ENCODE measurements around the gene PLEKHA5. TPM values are rescaled to one million over a fixed set of nuclear protein-coding genes. Genes with fewer than 3 reads are reported as not detected.

PLEKHA5 gene
- 85.0 TPM for total RNA-seq

DNA sequence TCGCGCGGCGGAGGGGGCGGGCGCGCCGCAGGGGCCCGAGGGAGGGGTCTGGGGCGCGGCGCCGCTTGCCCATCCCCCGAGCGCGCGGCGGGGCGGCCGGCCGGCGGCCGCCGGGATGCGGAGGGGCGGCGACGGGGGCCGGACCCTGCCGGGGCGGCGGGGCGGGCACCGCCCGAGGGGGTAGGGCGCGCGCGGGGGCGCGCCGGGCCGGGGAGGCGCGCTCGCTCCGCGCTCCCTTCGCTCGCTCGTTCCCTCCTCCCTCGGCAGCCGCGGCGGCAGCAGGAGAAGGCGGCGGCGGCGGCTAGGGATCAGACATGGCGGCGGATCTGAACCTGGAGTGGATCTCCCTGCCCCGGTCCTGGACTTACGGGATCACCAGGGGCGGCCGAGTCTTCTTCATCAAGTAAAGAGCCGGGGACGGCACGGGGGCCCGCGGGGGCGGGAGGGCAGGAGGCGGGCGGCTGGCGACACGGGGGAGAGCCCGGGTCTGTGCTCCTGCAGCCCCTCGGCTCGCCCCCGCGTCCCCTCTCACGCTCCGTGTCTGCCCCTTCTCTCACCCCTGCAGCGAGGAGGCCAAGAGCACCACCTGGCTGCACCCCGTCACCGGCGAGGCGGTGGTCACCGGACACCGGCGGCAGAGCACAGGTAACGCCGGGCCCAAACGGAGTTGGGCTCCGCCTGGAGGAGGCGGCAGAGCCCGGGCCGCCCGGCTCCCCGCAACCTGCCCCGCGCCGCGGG lies at the start of gene PLEKHA5:
TSS of gene PLEKHA5 (plus strand) at position 248 of the 738 bp plus-strand sequence. CDS start at position 315, 67 bp downstream.

Measured in camera-type eye (tissue), 1 donor.